Brain microvascular endothelial cell (primary cell): ENCODE data around the gene RFT1.

Experiments
- DNase-seq: peaks from one replicate; pipeline ENCODE4 v3.0.0-alpha.2; 2020
- H3K27ac ChIP-seq: fragments of 250-450 bp; sonication (Bioruptor Pico); 2 replicates; pipeline ENCODE4 v1.5.1; 2020; ENCODE audit warnings: mild to moderate bottlenecking, moderate library complexity
- H3K27me3 ChIP-seq: fragments of 250-450 bp; sonication (Bioruptor Pico); replicated peaks from 2 replicates; pipeline ENCODE4 v1.5.1; 2020; ENCODE audit warnings: mild to moderate bottlenecking
- H3K36me3 ChIP-seq: fragments of 250-450 bp; sonication (Bioruptor Pico); replicated peaks from 2 replicates; pipeline ENCODE4 v1.5.1; 2020; ENCODE audit warnings: mild to moderate bottlenecking
- H3K4me3 ChIP-seq: 2 replicates; pipeline ENCODE4 v1.5.1; 2011; ENCODE audit warnings: low read depth, mild to moderate bottlenecking, control low read depth, low read length, moderate library complexity
- CTCF ChIP-seq: IDR thresholded peaks from 2 replicates; pipeline ENCODE4 v1.5.1; 2011; ENCODE audit warnings: low read depth, mild to moderate bottlenecking, moderate library complexity, low read length, control low read depth, inconsistent platforms; ENCODE audit errors: missing control alignments
- in situ Hi-C: cut with HindIII; loops from 2 replicates; pipeline ENCODE4 v1.10.0; 2017; ENCODE audit warnings: low sequenced_read_pairs, low pct_ligation_motif_present

The RFT1 gene

GRCh38 chr3:53116956-53117355 is 13.3 kb downstream of the RFT1 start:
- Histone ChIP-seq H3K27me3 (no peaks in the 10 kb centered on the region), H3K27ac (no peak overlapping the region), H3K4me3 (no peak overlapping the region), H3K36me3 (peaks cover 42% of the 10 kb centered on the region)
- DNase-seq, result no peak
- in situ Hi-C loops, result no loop called here
- TF ChIP-seq CTCF, result no peak

GRCh38 chr3:53114412-53115074 is 15.7 kb downstream of the RFT1 start:
- no peak for TF ChIP-seq CTCF
- Histone ChIP-seq H3K36me3 (peaks cover 27% of the 10 kb centered on the region), H3K4me3 (no peak overlapping the region), H3K27me3 (no peaks in the 10 kb centered on the region), H3K27ac (no peak overlapping the region)
- DNase-seq, result no peak
- in situ Hi-C loops, result no loop called here

GRCh38 chr3:53114011-53114400 is 16.2 kb downstream of the RFT1 start:
- in situ Hi-C loops, result no loop called here
- Histone ChIP-seq H3K27ac (no peak overlapping the region), H3K4me3 (no peak overlapping the region), H3K27me3 (no peaks in the 10 kb centered on the region), H3K36me3 (peaks cover 27% of the 10 kb centered on the region)
- peak; percentile 73 for DNase-seq
- peak; percentile 96 for TF ChIP-seq CTCF

GRCh38 chr3:53113293-53114010 is 16.8 kb downstream of the RFT1 start:
- Histone ChIP-seq H3K27ac (no peak overlapping the region), H3K36me3 (peaks cover 23% of the 10 kb centered on the region), H3K27me3 (no peaks in the 10 kb centered on the region), H3K4me3 (no peak overlapping the region)
- DNase-seq, result no peak
- in situ Hi-C loops, result no loop called here
- no peak for TF ChIP-seq CTCF

GRCh38 chr3:53111822-53112221 is 18.4 kb downstream of the RFT1 start:
- Histone ChIP-seq H3K4me3 (no peak overlapping the region), H3K27me3 (no peaks in the 10 kb centered on the region), H3K27ac (no peak overlapping the region), H3K36me3 (peaks cover 9% of the 10 kb centered on the region)
- no peak for TF ChIP-seq CTCF
- in situ Hi-C loops, result no loop called here
- no peak for DNase-seq
